ENCODE data around the gene KLK2. TPM values are rescaled to one million over a fixed set of nuclear protein-coding genes. Genes with fewer than 3 reads are reported as not detected.

The KLK2 gene
- total and polyA plus RNA-seq, 2 of the 8 experiments (the other 6 are each of a cell fraction or from before 2014, with no cell fraction given): 0.20 TPM; not detected in 1

GRCh38 chr19:50833117-50833801 lies 40.0 kb upstream of the KLK2 start, which contains the start of gene KLK15:
KLK15 (minus strand) TSS chr19:50833574; CDS start chr19:50831492, 2,082 bp downstream.
- Histone ChIP-seq H3K79me2 (ENCODE audit: control insufficient read depth in 1 of 2, insufficient read depth in 2 of 2, low read length in 2 of 2) (no peaks in the 10 kb centered on the region), H3K36me3 (ENCODE audit: control insufficient read depth in 2 of 4, insufficient read depth in 4 of 4, low read length in 3 of 4) (no peaks in the 10 kb centered on the region), H4K20me1 (replicated peaks in 1 of 2; ENCODE audit: control insufficient read depth in 1 of 2, insufficient read depth in 2 of 2, low read length in 2 of 2) (no peaks in the 10 kb centered on the region), H3K4me1 (replicated peaks in 1 of 4; ENCODE audit: control insufficient read depth in 3 of 4, insufficient read depth in 4 of 4, low read length in 3 of 4) (peaks cover 0 to 5% (median 2%) of the 10 kb centered on the region in 4 experiments; a peak in 3 of 7 replicates), H3K27me3 (replicated peaks in 1 of 4; ENCODE audit: control insufficient read depth in 3 of 4, extremely low read depth in 1 of 4, insufficient read depth in 3 of 4, low read length in 3 of 4) (peaks cover 0 to 24% (median 8%) of the 10 kb centered on the region in 4 experiments; a peak in 6 of 7 replicates), H2BK5ac (ENCODE audit: low read depth, low read length) (no peak within 1 kb of the TSS), H4K91ac (replicated peaks; ENCODE audit: insufficient read length, low read length) (no peak within 1 kb of the TSS), H4K8ac (ENCODE audit: extremely low read depth, insufficient read depth, low read length) (no peak within 1 kb of the TSS), H4K5ac (ENCODE audit: insufficient read length, low read depth, low read length) (no peak within 1 kb of the TSS), H2AK5ac (ENCODE audit: low read depth, low read length) (no peak within 1 kb of the TSS), H3K14ac (ENCODE audit: insufficient read length) (no peak within 1 kb of the TSS), H2AFZ (ENCODE audit: low read length) (no peak within 1 kb of the TSS), H3K79me1 (ENCODE audit: low read depth, low read length) (no peaks in the 10 kb centered on the region), H3K4me3 (ENCODE audit: extremely low read depth in 1 of 4, insufficient read depth in 2 of 4, low read depth in 3 of 4, low read length in 4 of 4) (no peak within 1 kb of the TSS), H2BK20ac (ENCODE audit: low read length) (no peak within 1 kb of the TSS), H2BK12ac (ENCODE audit: low read depth, low read length) (no peak within 1 kb of the TSS), H3K27ac (ENCODE audit: low read depth, low read length) (no peak within 1 kb of the TSS), H3K9ac (replicated peaks in 1 of 4; ENCODE audit: extremely low read depth in 1 of 4, low read depth in 3 of 4, low read length in 3 of 4) (no peak within 1 kb of the TSS), H3K23me2 (ENCODE audit: low read depth, low read length) (peaks cover 8% of the 10 kb centered on the region; the same call in 1 of the 2 replicates), H3K4me2 (ENCODE audit: insufficient read depth in 1 of 2, low read depth in 2 of 2, low read length in 2 of 2) (no peak within 1 kb of the TSS), H2BK120ac (replicated peaks; ENCODE audit: low read depth, low read length) (no peak within 1 kb of the TSS), H3K9me3 (ENCODE audit: insufficient read depth in 2 of 2, low read depth in 1 of 2, low read length in 1 of 2) (no peaks in the 10 kb centered on the region), H3K18ac (ENCODE audit: extremely low read depth, low read length) (no peak within 1 kb of the TSS; the same call in 1 of the 2 replicates), H3K56ac (replicated peaks; ENCODE audit: insufficient read length, low read depth, low read length) (no peak within 1 kb of the TSS), H2BK15ac (ENCODE audit: low read length) (no peak within 1 kb of the TSS), H3K23ac (ENCODE audit: insufficient read length) (no peak within 1 kb of the TSS), H3K4ac (replicated peaks; ENCODE audit: insufficient read length, low read depth, low read length) (no peak within 1 kb of the TSS)
- FAIRE-seq: no peak
- ChIA-PET POLR2A (ENCODE audit: partially characterized antibody) (interaction anchor here (1.3 to 1.7 kb wide), 2 partner anchors 28 to 36 kb away, joined by 6 read pairs; no protein-coding TSS in a partner anchor), CTCF (ENCODE audit: partially characterized antibody) (interaction anchor here (0.6 to 1.7 kb wide), 3 partner anchors 11 to 89 kb away, joined by 4 to 7 read pairs (median 4); no protein-coding TSS in a partner anchor)
- 94% methylated on average over 7 of the region's 8 CpGs; no CpG with 5 or more reads in 1 of the 2 experiments for WGBS, 2 experiments (ENCODE audit: extremely low coverage in 1 of 2, insufficient coverage in 1 of 2, insufficient read length in 1 of 2, insufficient replicate concordance in 2 of 2, low coverage in 1 of 2, low lambda C conversion rate in 2 of 2, missing lambda C conversion rate in 1 of 2)
- no peak for DNase-seq (ENCODE audit: low read depth in 1 of 2, low spot score in 2 of 2)
- TF ChIP-seq KDM5A (IDR thresholded peaks at IDR 0.05; ENCODE audit: low read length) (no peak), SP1 (IDR thresholded peaks at IDR 0.05; ENCODE audit: low read depth, low read length) (no peak), ASH2L (IDR thresholded peaks at IDR 0.05; ENCODE audit: low read length) (no peak), ATF3 (IDR thresholded peaks at IDR 0.05; ENCODE audit: insufficient read depth, low read depth, low read length) (no peak), RXRA (IDR thresholded peaks at IDR 0.05; ENCODE audit: insufficient read depth, low read depth, low read length) (no peak), POLR2A (IDR thresholded peaks at IDR 0.05; ENCODE audit: control extremely low read depth in 1 of 2, low read depth in 2 of 2, low read length in 2 of 2) (no peak), TAF7 (optimal IDR thresholded peaks at IDR 0.05; ENCODE audit: borderline replicate concordance, low read depth, low read length) (no peak), SIX5 (IDR thresholded peaks at IDR 0.05; ENCODE audit: low read depth, low read length) (no peak), SP4 (IDR thresholded peaks at IDR 0.05; ENCODE audit: low read length) (no peak), NANOG (IDR thresholded peaks at IDR 0.05; ENCODE audit: insufficient read depth, low read depth, low read length, poor library complexity, severe bottlenecking) (no peak), RFX5 (IDR thresholded peaks at IDR 0.05; ENCODE audit: borderline replicate concordance, low read depth, low read length) (no peak), HDAC6 (IDR thresholded peaks at IDR 0.05; ENCODE audit: low read depth, low read length) (no peak), HDAC2 (IDR thresholded peaks at IDR 0.05; ENCODE audit: borderline replicate concordance in 1 of 2, low read depth in 2 of 2, low read length in 2 of 2) (no peak)
